Smooth muscle cell (in vitro differentiated cells): ENCODE data around the gene NSF. TPM values are rescaled to one million over a fixed set of nuclear protein-coding genes. Genes with fewer than 3 reads are reported as not detected.

Experiments used
- DNase-seq: peaks from one replicate; lab custom pipeline; 2025; ENCODE audit not compliant: unreplicated experiment; lab: John Stamatoyannopoulos, UW
- H2AFZ ChIP-seq: fragments of 200-600 bp; sonication (generic); 2 replicates; pipeline ENCODE4 v1.6.0; 2016; ENCODE audit warnings: antibody characterized with exemption, low read depth, mild to moderate bottlenecking
- H3F3A ChIP-seq: fragments of 200-600 bp; sonication (generic); 2 replicates; pipeline ENCODE4 v1.6.0; 2017; ENCODE audit warnings: antibody characterized with exemption, low read depth
- H3K27ac ChIP-seq: fragments of 200-600 bp; sonication (generic); 2 replicates; pipeline ENCODE4 v1.5.1; 2016; ENCODE audit warnings: low read depth, mild to moderate bottlenecking
- H3K27me3 ChIP-seq: fragments of 200-600 bp; sonication (generic); 2 replicates; pipeline ENCODE4 v1.6.1; 2016; ENCODE audit warnings: low read depth, mild to moderate bottlenecking
- H3K36me3 ChIP-seq: fragments of 200-600 bp; sonication (generic); 2 replicates; pipeline ENCODE4 v1.5.1; 2016; ENCODE audit warnings: low read depth
- H3K4me1 ChIP-seq: fragments of 200-600 bp; sonication (generic); 2 replicates; pipeline ENCODE4 v1.5.1; 2016; ENCODE audit warnings: low read depth
- H3K4me2 ChIP-seq: fragments of 200-600 bp; sonication (generic); 2 replicates; pipeline ENCODE4 v1.6.0; 2016; ENCODE audit warnings: mild to moderate bottlenecking
- H3K4me3 ChIP-seq: fragments of 200-600 bp; sonication (generic); 2 replicates; pipeline ENCODE4 v1.5.1; 2016; ENCODE audit warnings: mild to moderate bottlenecking
- H3K79me2 ChIP-seq: fragments of 200-600 bp; sonication (generic); 2 replicates; pipeline ENCODE4 v1.6.0; 2016; ENCODE audit warnings: low read depth, mild to moderate bottlenecking
- H3K9ac ChIP-seq: fragments of 200-600 bp; sonication (generic); 2 replicates; pipeline ENCODE4 v1.6.0; 2016; ENCODE audit warnings: low read depth
- H3K9me3 ChIP-seq: fragments of 200-600 bp; sonication (generic); replicated peaks from 2 replicates; pipeline ENCODE4 v1.5.1; 2016; ENCODE audit warnings: low read depth
- H4K20me1 ChIP-seq: fragments of 200-600 bp; sonication (generic); 2 replicates; pipeline ENCODE4 v1.6.0; 2016; ENCODE audit warnings: low read depth
- WGBS: methylation state at CpG from one replicate; pipeline ENCODE4 v1.1.7; 2016; ENCODE audit warnings: low lambda C conversion rate; 5-methylcytosine and 5-hydroxymethylcytosine counted together
- polyA plus RNA-seq: library from polyadenylated mRNA; unstranded; fragments of >200 nt; fragmentation: Nextera tagmentation; extraction: Ambion mirVana; gene quantifications from 2 replicates; pipeline ENCODE4 v1.2.1, GENCODE V29; 2016
- total RNA-seq: library from RNA; depleted of rRNA; stranded (reverse); fragments of >200 nt; gene quantifications from 2 replicates; pipeline ENCODE4 v1.2.3, GENCODE V29; 2014
- TF ChIP-seq, protein P1 (sequence below): fragments of 200-600 bp; sonication (generic); IDR thresholded peaks from 2 replicates; pipeline ENCODE4 v1.5.1; 2017; ENCODE audit warnings: borderline replicate concordance, mild to moderate bottlenecking, antibody characterized with exemption; ENCODE audit not compliant: insufficient read depth, poor library complexity, severe bottlenecking

NSF gene
- total and polyA plus RNA-seq, 2 experiments from 2014 or later = 27.7 to 34.0 TPM

DNA sequence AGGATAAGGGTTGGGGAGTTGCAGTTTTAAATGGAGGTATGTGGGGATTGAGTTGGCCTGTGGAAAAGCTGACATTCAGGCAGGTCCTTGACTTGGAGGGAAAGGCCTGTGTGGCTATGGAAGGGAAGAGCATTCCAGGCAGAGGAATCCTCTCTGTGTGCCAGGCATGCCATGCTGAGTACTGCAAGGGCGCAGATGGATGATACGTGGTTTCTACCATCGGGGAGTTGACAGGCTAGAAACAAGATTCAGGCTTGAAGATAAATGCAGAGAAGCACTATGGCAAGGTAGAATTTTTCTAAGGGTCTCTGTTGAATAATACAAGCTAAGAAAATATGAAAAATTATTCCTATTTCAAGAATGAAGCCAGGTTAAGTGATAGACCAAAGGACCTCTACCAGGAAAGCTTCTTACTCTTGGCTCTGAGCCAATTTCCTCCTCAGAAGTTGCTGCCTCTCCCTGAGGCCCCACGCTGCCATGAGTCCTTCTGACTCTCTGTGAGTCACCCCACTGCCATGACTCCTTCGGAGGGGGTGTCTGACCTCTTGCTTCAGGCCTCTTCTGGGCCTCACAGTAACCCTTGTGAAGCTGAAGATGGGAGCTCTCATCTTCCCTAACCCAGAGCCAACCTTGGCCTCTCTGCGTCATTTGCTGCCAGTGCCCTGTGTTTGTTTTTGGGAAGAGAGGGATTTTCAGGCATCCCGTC, 152.2 kb downstream of the NSF start:
- Histone ChIP-seq H3F3A (peaks cover 5% of the 10 kb centered on the region), H3K36me3 (no peaks in the 10 kb centered on the region), H3K27ac (peak overlapping the region; percentile 55), H3K4me2 (peak overlapping the region; percentile 26), H3K9ac (no peak overlapping the region), H3K9me3 (no peaks in the 10 kb centered on the region), H4K20me1 (no peaks in the 10 kb centered on the region), H3K79me2 (no peaks in the 10 kb centered on the region), H3K27me3 (no peaks in the 10 kb centered on the region), H3K4me1 (peaks cover 15% of the 10 kb centered on the region), H3K4me3 (no peak overlapping the region), H2AFZ (no peak overlapping the region)
- DNase-seq = no peak
- TF ChIP-seq, protein P1, sequence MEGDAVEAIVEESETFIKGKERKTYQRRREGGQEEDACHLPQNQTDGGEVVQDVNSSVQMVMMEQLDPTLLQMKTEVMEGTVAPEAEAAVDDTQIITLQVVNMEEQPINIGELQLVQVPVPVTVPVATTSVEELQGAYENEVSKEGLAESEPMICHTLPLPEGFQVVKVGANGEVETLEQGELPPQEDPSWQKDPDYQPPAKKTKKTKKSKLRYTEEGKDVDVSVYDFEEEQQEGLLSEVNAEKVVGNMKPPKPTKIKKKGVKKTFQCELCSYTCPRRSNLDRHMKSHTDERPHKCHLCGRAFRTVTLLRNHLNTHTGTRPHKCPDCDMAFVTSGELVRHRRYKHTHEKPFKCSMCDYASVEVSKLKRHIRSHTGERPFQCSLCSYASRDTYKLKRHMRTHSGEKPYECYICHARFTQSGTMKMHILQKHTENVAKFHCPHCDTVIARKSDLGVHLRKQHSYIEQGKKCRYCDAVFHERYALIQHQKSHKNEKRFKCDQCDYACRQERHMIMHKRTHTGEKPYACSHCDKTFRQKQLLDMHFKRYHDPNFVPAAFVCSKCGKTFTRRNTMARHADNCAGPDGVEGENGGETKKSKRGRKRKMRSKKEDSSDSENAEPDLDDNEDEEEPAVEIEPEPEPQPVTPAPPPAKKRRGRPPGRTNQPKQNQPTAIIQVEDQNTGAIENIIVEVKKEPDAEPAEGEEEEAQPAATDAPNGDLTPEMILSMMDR = no peak
- 57% methylated on average over 7 of the region's 7 CpGs for WGBS

DNA sequence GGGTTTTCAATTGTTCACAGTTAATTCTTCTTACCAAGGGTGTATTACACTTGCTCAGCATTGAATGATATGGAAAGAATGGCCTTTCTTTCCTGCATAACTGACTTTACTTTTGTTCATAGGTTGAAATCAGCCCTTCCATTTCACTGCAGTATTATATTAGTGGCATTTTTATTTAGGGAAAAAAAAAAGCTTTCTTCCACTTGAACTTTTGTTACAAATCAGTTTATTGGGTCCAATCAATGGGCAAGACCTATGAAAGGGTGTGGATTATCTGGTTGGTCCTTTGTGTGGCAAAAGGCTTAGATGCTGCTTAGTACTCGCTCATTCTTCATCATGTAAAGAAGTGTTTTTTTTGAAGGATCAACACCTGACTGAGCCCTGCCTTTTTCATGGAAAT, 154.0 kb downstream of the NSF start:
- peaks cover 15% of the 10 kb centered on the region for H3K4me1 ChIP-seq
- no peaks in the 10 kb centered on the region for H4K20me1 ChIP-seq
- DNase-seq = no peak
- H3K27ac ChIP-seq = no peak overlapping the region
- peaks cover 5% of the 10 kb centered on the region for H3F3A ChIP-seq
- H3K4me2 ChIP-seq = no peak overlapping the region
- TF ChIP-seq, protein P1 = no peak
- H3K79me2 ChIP-seq = no peaks in the 10 kb centered on the region
- H3K9ac ChIP-seq = no peak overlapping the region
- H3K36me3 ChIP-seq = no peaks in the 10 kb centered on the region
- 90% methylated on average over 1 of the region's 1 CpG for whole genome bisulfite sequencing
- no peak overlapping the region for H3K4me3 ChIP-seq
- H3K9me3 ChIP-seq = no peaks in the 10 kb centered on the region
- no peak overlapping the region for H2AFZ ChIP-seq
- H3K27me3 ChIP-seq = no peaks in the 10 kb centered on the region

DNA sequence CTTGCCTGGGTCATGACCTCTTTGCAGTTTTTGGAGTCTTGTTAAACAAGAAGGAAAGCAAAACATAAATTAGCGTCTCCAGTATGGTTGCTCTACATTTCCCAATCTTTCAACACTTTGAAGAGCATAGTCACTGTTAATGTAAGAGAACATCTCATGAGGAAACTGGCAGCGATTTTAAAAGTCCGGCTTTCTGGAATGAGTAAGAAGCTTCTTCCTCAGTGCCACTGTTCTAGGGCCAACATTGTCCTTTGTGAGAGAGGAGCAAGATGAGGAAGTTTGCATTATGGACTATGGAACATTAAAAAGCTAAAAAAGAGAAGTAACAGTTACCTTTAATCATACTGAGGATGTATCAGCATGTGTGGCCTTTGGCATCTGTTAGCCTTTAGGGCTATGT, 154.9 kb downstream of the NSF start:
- no peak overlapping the region for H3K27ac ChIP-seq
- no peaks in the 10 kb centered on the region for H3K79me2 ChIP-seq
- no peaks in the 10 kb centered on the region for H3K36me3 ChIP-seq
- H3K9ac ChIP-seq = no peak overlapping the region
- no peaks in the 10 kb centered on the region for H3K9me3 ChIP-seq
- H3K27me3 ChIP-seq = no peaks in the 10 kb centered on the region
- no peak for DNase-seq
- H3K4me1 ChIP-seq = peaks cover 15% of the 10 kb centered on the region
- H3K4me2 ChIP-seq = no peak overlapping the region
- no peaks in the 10 kb centered on the region for H4K20me1 ChIP-seq
- H2AFZ ChIP-seq = no peak overlapping the region
- peaks cover 5% of the 10 kb centered on the region for H3F3A ChIP-seq
- no peak overlapping the region for H3K4me3 ChIP-seq
- 97% methylated on average over 3 of the region's 3 CpGs for WGBS
- TF ChIP-seq, protein P1 = no peak

DNA sequence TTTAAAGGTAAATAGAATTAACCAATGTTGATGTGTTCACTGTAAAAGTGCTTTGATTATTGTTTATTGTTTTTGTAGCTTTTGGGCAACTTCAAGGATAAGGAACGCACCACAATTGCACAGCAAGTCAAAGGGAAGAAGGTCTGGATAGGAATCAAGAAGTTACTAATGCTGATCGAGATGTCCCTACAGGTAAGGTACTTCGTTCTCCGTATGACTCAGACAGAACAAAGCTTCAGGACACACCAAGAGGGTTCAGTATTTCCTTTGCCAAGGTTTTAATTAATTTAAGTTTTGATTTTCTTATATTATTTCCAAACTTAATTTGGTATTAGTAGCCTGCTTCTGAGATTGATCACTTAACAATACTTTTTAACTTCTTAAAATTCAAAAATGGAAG, 161.0 kb downstream of the NSF start:
- no peak overlapping the region for H3K4me3 ChIP-seq
- H3K36me3 ChIP-seq = no peaks in the 10 kb centered on the region
- DNase-seq = no peak
- H2AFZ ChIP-seq = no peak overlapping the region
- H3K9me3 ChIP-seq = no peaks in the 10 kb centered on the region
- no peaks in the 10 kb centered on the region for H4K20me1 ChIP-seq
- no peaks in the 10 kb centered on the region for H3F3A ChIP-seq
- H3K27me3 ChIP-seq = no peaks in the 10 kb centered on the region
- H3K27ac ChIP-seq = no peak overlapping the region
- H3K79me2 ChIP-seq = no peaks in the 10 kb centered on the region
- 94% methylated on average over 4 of the region's 4 CpGs for WGBS
- no peaks in the 10 kb centered on the region for H3K4me1 ChIP-seq
- no peak overlapping the region for H3K4me2 ChIP-seq
- TF ChIP-seq, protein P1 = no peak
- no peak overlapping the region for H3K9ac ChIP-seq
